Heart right ventricle (tissue), 16 donors: Measurements from ENCODE around the gene PEF1. TPM values are rescaled to one million over a fixed set of nuclear protein-coding genes. Genes with fewer than 3 reads are reported as not detected.

ENCODE experiments used
- ATAC-seq, 8 donors: fragments of 200-7000 bp; cut with Tn5 transposase; one replicate each; pipeline ENCODE4 v1.9.1; 2020; ENCODE audit warnings: mild to moderate bottlenecking in 8 of 8, moderate library complexity in 8 of 8, moderate number of reproducible peaks in 1 of 8
- DNase-seq, 2 donors: peaks; one replicate each; pipeline ENCODE4 v3.0.0-alpha.2; 2020
- H3K27ac ChIP-seq, 10 donors: fragments of 200-600 bp; sonication (generic) in 2 of 10; one replicate each; pipeline versions ENCODE4 v1.5.0 to v1.8.0; 2020 to 2022; ENCODE audit warnings: mild to moderate bottlenecking in 3 of 10
- H3K27me3 ChIP-seq, 7 donors: fragments of 200-600 bp; one replicate each; pipeline ENCODE4 v1.8.0; 2021 to 2022; ENCODE audit warnings: mild to moderate bottlenecking in 2 of 7
- H3K36me3 ChIP-seq, 9 donors: fragments of 200-600 bp; sonication (generic) in 1 of 9; one replicate each; pipeline versions ENCODE4 v1.5.0 to v1.8.0; 2020 to 2022; ENCODE audit warnings: mild to moderate bottlenecking in 2 of 9
- H3K4me1 ChIP-seq, 9 donors: fragments of 200-600 bp; sonication (generic) in 1 of 9; one replicate each; pipeline versions ENCODE4 v1.5.0 to v1.8.0; 2020 to 2022; ENCODE audit warnings: mild to moderate bottlenecking in 4 of 9
- H3K4me3 ChIP-seq, 10 donors: fragments of 200-600 bp; sonication (generic) in 2 of 10; one replicate each; pipeline versions ENCODE4 v1.5.0 to v1.8.0; 2020 to 2022; ENCODE audit warnings: mild to moderate bottlenecking in 7 of 10, moderate library complexity in 2 of 10
- H3K9me3 ChIP-seq, 11 donors: fragments of 200-600 bp in 10 of 11; sonication (generic) in 2 of 11; one replicate each; pipeline versions ENCODE4 v1.5.0 to v1.8.0; 2013 to 2022; ENCODE audit warnings: mild to moderate bottlenecking in 2 of 11, control low read depth in 1 of 11, moderate library complexity in 1 of 11
- WGBS, 2 donors: extraction: QIAGEN DNeasy Blood & Tissue Kit; methylation state at CpG; one replicate each; pipeline ENCODE4 v1.1.7; 2013; ENCODE audit warnings: inconsistent platforms in 1 of 2; 5-methylcytosine and 5-hydroxymethylcytosine counted together
- intact Hi-C, 10 donors: fragments of 100-400 bp; cut with DNase I; formaldehyde crosslinking; loops; one replicate each; pipeline versions ENCODE4 v1.11.1 to v1.14.2; 2022
- polyA plus RNA-seq, 2 donors: library from polyadenylated mRNA; stranded (reverse); fragments of 200-250 nt; gene quantifications; one replicate each; pipeline ENCODE4 v1.2.3, GENCODE V29; 2013
- total RNA-seq, 10 donors: library from RNA; stranded (reverse); fragmentation: NEBNext Ultra II Directional in 3 of 10; extraction: Animal tissue kit (Norgen Biotek cat#: 25700) in 3 of 10; gene quantifications; one replicate each; pipeline versions ENCODE4 v1.2.1 to v1.2.4, GENCODE V29; 2021 to 2023
- TF ChIP-seq, protein P1 (sequence below), 9 donors: fragments of 200-600 bp; sonication (generic) in 2 of 9; IDR thresholded peaks; one replicate each; pipeline versions ENCODE4 v1.5.0 to v1.8.0; 2021 to 2022; ENCODE audit warnings: antibody characterized with exemption in 9 of 9, mild to moderate bottlenecking in 5 of 9, moderate library complexity in 1 of 9
- donor health status: Arrhythmogenic right ventricular cardiomyopathy.
- donor health status: ischemic (EF 13 %, LVEDD 7.1; RV severe dilation, severe dysfunction).
- donor health status: healthy with polysubstance abuse.
- donor health status: DM: no; HTN: yes; CAD: no.
- donor health status: DM: no; HTN: no; CAD: no.
- donor health status: ischemic (EF 25% LVEDD 6.9; RV normal size, moderate dysfunction).
- donor health status: ischemic (EF 25% LVEDD 5.7; RV mildly dilated, moderate dysfunction).
- donor health status: healthy.
- donor health status: DM: yes; HTN: yes; CAD: no.
- donor health status: Ischemic cardiomyopathy.
- donor health status: ischemic (EF 35%, LVEDD 5.7; RV mildly dilated, moderate dysfunction).
- donor health status: nonischemic (EF 11% LVEDD 7.7; RV severe dilation, severe dysfunction).
- donor health status: DM: yes; HTN: yes; CAD: no.
- donor health status: PGD.
- donor health status: ischemic (EF 29% LVEDD 5.4; RV normal size, mild dysfunction).
- donor health status: nonischemic (EF 23%, LVEDD 6.1; RV moderate dilation, normal function).

The PEF1 gene
- total and polyA plus RNA-seq, 12 donors, result 35.0 to 94.3 (median 40.0) TPM

DNA sequence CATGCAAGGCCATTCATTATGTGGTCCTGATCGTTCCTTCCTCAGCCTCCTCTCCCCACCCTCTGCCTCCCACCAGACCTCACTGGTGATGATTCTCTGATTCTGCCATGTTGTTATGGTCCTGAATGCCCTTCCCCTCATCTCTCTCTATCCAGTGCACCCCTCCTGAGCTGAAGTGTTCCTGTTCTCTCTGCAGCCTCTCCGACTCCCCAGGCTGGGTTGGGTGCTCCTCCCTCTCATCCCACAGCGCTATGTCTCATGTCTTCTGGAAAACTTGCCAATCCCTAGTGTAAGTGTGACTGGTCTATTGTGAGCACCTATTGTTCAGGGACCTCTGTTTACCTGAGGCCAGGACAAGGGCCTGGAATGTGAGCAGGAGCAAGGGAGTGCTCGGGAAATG, 11.1 kb upstream of the PEF1 start:
- WGBS, 2 donors, result 85 to 90% methylated on average over 4 of the region's 4 CpGs

DNA sequence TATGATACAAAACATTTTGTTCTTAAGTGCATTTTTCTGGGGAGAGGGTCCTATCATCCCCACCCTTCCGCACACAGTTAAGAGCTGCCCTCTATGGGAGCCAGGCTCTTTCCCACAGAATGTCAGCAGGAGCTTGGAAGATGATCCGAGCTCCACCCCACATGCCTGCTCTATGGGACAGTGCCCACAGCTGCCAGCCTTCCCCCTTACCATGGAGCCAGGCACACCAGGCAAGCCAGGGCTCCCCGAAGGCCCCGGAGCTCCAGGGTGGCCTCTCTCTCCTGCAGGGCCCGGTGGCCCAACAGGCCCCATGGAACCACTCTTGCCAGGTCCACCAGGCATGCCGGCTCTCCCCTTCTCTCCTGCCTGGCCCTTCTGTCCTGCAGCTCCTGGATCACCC, 10.4 kb upstream of the PEF1 start:
- no peaks in the 10 kb centered on the region for H3K9me3 ChIP-seq
- H3K36me3 ChIP-seq, result peaks cover 0 to 67% (median 0%) of the 10 kb centered on the region in 9 donors
- H3K27me3 ChIP-seq, result no peaks in the 10 kb centered on the region
- peaks cover 0 to 30% (median 17%) of the 10 kb centered on the region in 9 donors for H3K4me1 ChIP-seq
- peak in 1 of 8 donors; percentile 16 for ATAC-seq
- no peak overlapping the region for H3K4me3 ChIP-seq
- H3K27ac ChIP-seq, result no peak overlapping the region
- intact Hi-C loops, result no loop called here
- WGBS, 2 donors, result 96% methylated on average over 6 of the region's 6 CpGs
- TF ChIP-seq, protein P1, sequence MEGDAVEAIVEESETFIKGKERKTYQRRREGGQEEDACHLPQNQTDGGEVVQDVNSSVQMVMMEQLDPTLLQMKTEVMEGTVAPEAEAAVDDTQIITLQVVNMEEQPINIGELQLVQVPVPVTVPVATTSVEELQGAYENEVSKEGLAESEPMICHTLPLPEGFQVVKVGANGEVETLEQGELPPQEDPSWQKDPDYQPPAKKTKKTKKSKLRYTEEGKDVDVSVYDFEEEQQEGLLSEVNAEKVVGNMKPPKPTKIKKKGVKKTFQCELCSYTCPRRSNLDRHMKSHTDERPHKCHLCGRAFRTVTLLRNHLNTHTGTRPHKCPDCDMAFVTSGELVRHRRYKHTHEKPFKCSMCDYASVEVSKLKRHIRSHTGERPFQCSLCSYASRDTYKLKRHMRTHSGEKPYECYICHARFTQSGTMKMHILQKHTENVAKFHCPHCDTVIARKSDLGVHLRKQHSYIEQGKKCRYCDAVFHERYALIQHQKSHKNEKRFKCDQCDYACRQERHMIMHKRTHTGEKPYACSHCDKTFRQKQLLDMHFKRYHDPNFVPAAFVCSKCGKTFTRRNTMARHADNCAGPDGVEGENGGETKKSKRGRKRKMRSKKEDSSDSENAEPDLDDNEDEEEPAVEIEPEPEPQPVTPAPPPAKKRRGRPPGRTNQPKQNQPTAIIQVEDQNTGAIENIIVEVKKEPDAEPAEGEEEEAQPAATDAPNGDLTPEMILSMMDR (IDR thresholded peaks at IDR 0.05), result no peak
- no peak for DNase-seq

More for the DNA sequence above, 11.1 kb upstream of the PEF1 start:
- no peak for DNase-seq
- no peak for ATAC-seq
- TF ChIP-seq, protein P1 (IDR thresholded peaks at IDR 0.05), result no peak
- Histone ChIP-seq H3K4me1 (peaks cover 0 to 24% (median 11%) of the 10 kb centered on the region in 9 donors), H3K9me3 (no peaks in the 10 kb centered on the region), H3K27ac (no peak overlapping the region), H3K27me3 (no peaks in the 10 kb centered on the region), H3K4me3 (no peak overlapping the region), H3K36me3 (peaks cover 0 to 74% (median 0%) of the 10 kb centered on the region in 9 donors)
- intact Hi-C loops, result no loop called here

DNA sequence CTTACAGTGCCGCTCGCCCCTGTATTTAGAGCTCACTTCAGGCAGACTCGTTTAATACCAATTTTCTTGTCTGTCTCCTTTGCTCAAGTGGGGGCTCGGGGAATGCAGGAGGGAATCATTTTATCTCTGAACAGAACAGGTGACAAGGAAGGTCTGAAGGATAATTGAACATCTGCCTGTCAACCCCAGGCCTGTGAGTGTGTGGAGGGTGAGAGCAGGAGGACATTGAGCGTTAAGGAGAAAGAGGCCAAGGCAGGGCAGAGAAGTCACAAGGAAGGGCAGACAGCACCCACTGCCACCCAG, 9.7 kb upstream of the PEF1 start:
- H3K27ac ChIP-seq, result no peak overlapping the region
- DNase-seq, result no peak
- ATAC-seq, result no peak
- intact Hi-C loops, result no loop called here
- no peaks in the 10 kb centered on the region for H3K9me3 ChIP-seq
- no peak overlapping the region for H3K4me3 ChIP-seq
- TF ChIP-seq, protein P1 (IDR thresholded peaks at IDR 0.05), result no peak
- 92 to 93% methylated on average over 5 of the region's 5 CpGs for WGBS, 2 donors
- peaks cover 0 to 62% (median 0%) of the 10 kb centered on the region in 9 donors for H3K36me3 ChIP-seq
- H3K4me1 ChIP-seq, result peaks cover 0 to 37% (median 23%) of the 10 kb centered on the region in 9 donors
- no peaks in the 10 kb centered on the region for H3K27me3 ChIP-seq

DNA sequence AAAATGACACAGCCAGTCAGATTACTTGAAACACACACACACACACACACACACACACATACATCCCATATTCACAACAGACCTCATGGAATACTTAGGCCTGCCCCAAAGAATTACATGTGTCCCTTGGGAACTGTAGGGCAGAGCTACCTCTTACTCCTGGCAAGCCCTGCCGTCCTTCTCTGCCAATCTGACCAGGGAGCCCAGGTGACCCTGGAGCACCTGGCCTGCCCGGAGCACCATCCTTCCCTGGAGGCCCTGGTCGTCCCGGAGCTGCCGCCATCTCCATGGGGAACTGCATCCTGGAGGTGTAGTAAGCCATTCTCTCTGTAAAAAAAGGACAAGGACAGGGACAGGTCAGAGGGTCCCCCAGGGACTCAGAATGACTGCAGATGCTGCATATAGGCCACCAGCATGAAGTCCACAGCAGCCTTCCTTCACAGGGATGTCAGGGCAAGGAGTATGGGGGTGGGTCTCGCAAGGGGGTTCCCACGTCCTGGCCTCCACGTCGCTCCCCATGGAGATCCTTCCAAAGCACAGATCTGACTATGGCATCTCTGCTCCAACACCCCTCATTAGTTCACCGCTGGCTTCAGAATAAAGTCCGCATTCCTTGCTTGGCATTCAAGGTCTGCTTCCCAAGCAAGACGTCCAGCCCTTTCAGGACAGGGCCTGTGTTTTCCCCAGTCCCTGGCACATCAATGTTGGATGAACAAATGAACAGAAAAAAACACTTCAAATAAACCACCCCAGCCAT, 9.2 kb upstream of the PEF1 start:
- DNase-seq (no peak), ATAC-seq (no peak)
- peaks cover 0 to 57% (median 0%) of the 10 kb centered on the region in 9 donors for H3K36me3 ChIP-seq
- H3K4me3 ChIP-seq, result no peak overlapping the region
- 87 to 91% methylated on average over 12 of the region's 12 CpGs for WGBS, 2 donors
- H3K9me3 ChIP-seq, result no peaks in the 10 kb centered on the region
- TF ChIP-seq, protein P1 (IDR thresholded peaks at IDR 0.05), result no peak
- H3K4me1 ChIP-seq, result peaks cover 0 to 37% (median 25%) of the 10 kb centered on the region in 9 donors
- H3K27me3 ChIP-seq, result no peaks in the 10 kb centered on the region
- H3K27ac ChIP-seq, result no peak overlapping the region
- intact Hi-C loops, result no loop called here
